GM12878 (cell line): ENCODE results near the gene MRPL36. TPM values are rescaled to one million over a fixed set of nuclear protein-coding genes. Genes with fewer than 3 reads are reported as not detected.

Experiments
- BCL11A ChIP-seq: IDR thresholded peaks from 2 replicates; pipeline ENCODE4 v1.6.1; 2011; ENCODE audit warnings: low read depth, low read length
- EED ChIP-seq: sonication (generic); IDR thresholded peaks from 2 replicates; pipeline ENCODE4 v1.6.1; 2016; ENCODE audit warnings: antibody characterized with exemption, low read depth
- EZH2 ChIP-seq: IDR thresholded peaks from 2 replicates; pipeline ENCODE4 v1.6.1; 2012; ENCODE audit warnings: low read depth, mild to moderate bottlenecking, control low read depth, inconsistent platforms, low read length, borderline replicate concordance; ENCODE audit not compliant: control insufficient read depth
- HCFC1 ChIP-seq: fragments of 150-350 bp; IDR thresholded peaks from 2 replicates; pipeline ENCODE4 v1.6.1; 2014; ENCODE audit warnings: low read length
- IKZF1 ChIP-seq: fragments of 450-650 bp; conservative IDR thresholded peaks from 2 replicates; pipeline ENCODE4 v1.6.1; 2017; ENCODE audit warnings: antibody characterized with exemption, mild to moderate bottlenecking
- KDM1A ChIP-seq: fragments of 200-600 bp; sonication (generic); IDR thresholded peaks from 2 replicates; pipeline ENCODE4 v1.6.1; 2016; ENCODE audit warnings: borderline replicate concordance
- MTA2 ChIP-seq: fragments of 450-650 bp; IDR thresholded peaks from 2 replicates; pipeline ENCODE4 v1.6.1; 2016; ENCODE audit warnings: low read depth, mild to moderate bottlenecking, moderate library complexity
- PRDM15 ChIP-seq: fragments of 450-650 bp; formaldehyde crosslinking; IDR thresholded peaks from 2 replicates; pipeline ENCODE4 v1.4.0; 2020; ENCODE audit warnings: mild to moderate bottlenecking, moderate library complexity
- RB1 ChIP-seq: fragments of 450-650 bp; formaldehyde crosslinking; IDR thresholded peaks from 2 replicates; pipeline ENCODE4 v1.6.1; 2017; ENCODE audit warnings: mild to moderate bottlenecking, borderline replicate concordance
- RELA ChIP-seq: fragments of 450-650 bp; IDR thresholded peaks from 2 replicates; pipeline ENCODE4 v1.8.0; 2014; ENCODE audit warnings: borderline replicate concordance; ENCODE audit not compliant: partially characterized antibody
- SMC3 ChIP-seq: IDR thresholded peaks from 2 replicates; pipeline ENCODE4 v1.6.1; 2011; ENCODE audit warnings: low read length, improper control_type of control experiment, borderline replicate concordance
- SRF ChIP-seq, 2 experiments: IDR thresholded peaks; 2 replicates each; pipeline ENCODE4 v1.6.1; 2011; ENCODE audit warnings: low read depth in 2 of 2, low read length in 2 of 2, mild to moderate bottlenecking in 1 of 2, moderate library complexity in 1 of 2
- STAT3 ChIP-seq: IDR thresholded peaks from 2 replicates; pipeline ENCODE4 v1.6.1; 2011; ENCODE audit warnings: low read depth, low read length, improper control_type of control experiment
- TAF1 ChIP-seq: IDR thresholded peaks from 2 replicates; pipeline ENCODE4 v1.6.1; 2011; ENCODE audit warnings: mild to moderate bottlenecking, low read depth, low read length, borderline replicate concordance
- ZNF24 ChIP-seq: fragments of 450-650 bp; IDR thresholded peaks from 2 replicates; pipeline ENCODE4 v1.6.1; 2017; ENCODE audit warnings: antibody characterized with exemption, mild to moderate bottlenecking
- ZNF274 ChIP-seq: IDR thresholded peaks from one replicate; pipeline ENCODE4 v1.8.0; 2011; ENCODE audit not compliant: insufficient read length, insufficient read depth
- polyA plus RNA-seq, 11 experiments: library from polyadenylated mRNA; depleted of rRNA in 4 of 11; unstranded in 6 of 11; stranded (reverse) in 5 of 11; fragments of >200 nt; fragmentation: Nextera tagmentation in 4 of 11; fragmentation: Illumina TruSeq in 1 of 11; extraction: Ambion mirVana in 4 of 11; extraction: Trizol in 1 of 11; gene quantifications; 1 replicate in 1 of 11; 2 replicates in 10 of 11; pipeline versions ENCODE4 v1.2.1 to v1.2.3, GENCODE V29; 2011 to 2016; ENCODE audit warnings: inconsistent platforms in 2 of 11, missing spikeins in 2 of 11, low read depth in 1 of 11
- total RNA-seq, 4 experiments: library from RNA; depleted of rRNA in 3 of 4; stranded (reverse); fragments of >200 nt in 3 of 4; fragmentation: Illumina TruSeq in 1 of 4; extraction: Trizol in 1 of 4; gene quantifications; 2 replicates each; pipeline versions ENCODE4 v1.2.1 to v1.2.3, GENCODE V29; 2013 to 2021
- TF ChIP-seq, protein P1 (sequence below): IDR thresholded peaks from 2 replicates; pipeline ENCODE4 v1.6.1; 2011; ENCODE audit warnings: low read depth, low read length, improper control_type of control experiment, borderline replicate concordance
- TF ChIP-seq, protein P2 (sequence below): fragments of 450-650 bp; IDR thresholded peaks from 2 replicates; pipeline ENCODE4 v1.6.1; 2016; ENCODE audit warnings: mild to moderate bottlenecking
- TF ChIP-seq, protein P3 (sequence below): IDR thresholded peaks from 2 replicates; pipeline ENCODE4 v1.6.1; 2012; ENCODE audit warnings: mild to moderate bottlenecking, low read depth, low read length

MRPL36 gene
- total and polyA plus RNA-seq, 10 of the 15 experiments (the other 5 are each of a cell fraction or from before 2014, with no cell fraction given) = 89.2 to 559 (median 152) TPM

DNA sequence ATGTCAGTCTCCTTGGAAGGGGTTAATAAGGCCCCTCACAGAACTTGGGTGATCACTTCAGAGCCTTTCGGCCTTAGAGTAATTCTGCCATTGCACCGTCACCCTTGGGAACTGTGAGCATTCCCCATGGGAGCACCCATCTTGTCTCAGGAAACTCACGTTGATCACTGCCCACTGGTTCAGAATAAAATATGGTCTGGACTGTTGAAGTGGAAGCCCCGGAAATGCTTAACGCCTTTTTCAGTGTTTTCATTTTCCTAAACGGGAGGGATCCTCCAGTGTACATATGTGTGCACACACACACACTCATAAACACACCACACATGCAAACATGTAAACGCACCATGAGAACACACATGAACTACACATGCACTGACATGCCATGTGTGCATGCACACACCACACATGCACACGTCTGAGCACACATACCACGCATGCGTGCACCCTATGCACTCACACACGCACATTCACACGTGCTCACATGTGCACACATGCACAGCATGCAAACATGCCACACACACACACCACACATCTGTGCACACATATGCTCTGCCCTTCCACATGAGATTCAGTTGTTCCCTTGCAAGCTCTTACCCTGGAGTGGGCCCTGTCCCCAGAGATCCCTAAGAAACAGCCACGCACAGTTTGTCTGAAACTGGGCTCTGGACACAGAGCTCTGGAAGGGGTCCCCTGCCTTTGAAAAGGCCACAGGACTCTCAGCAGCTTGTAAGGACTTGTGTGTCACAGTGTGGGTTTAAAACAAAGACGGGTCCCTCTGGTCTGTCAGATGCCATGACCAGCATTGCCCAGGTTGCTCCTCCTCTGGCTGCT lies 17.0 kb downstream of the MRPL36 start (continued):
- TF ChIP-seq EZH2 (no peak), KDM1A (no peak), IKZF1 (peak; percentile 17; the same call in 1 of the 2 replicates), ZNF274 (no peak), SRF (IDR thresholded peaks at IDR 0.05; ENCODE audit: low read depth in 2 of 2, low read length in 2 of 2) (no peak), EED (no peak), RB1 (peak; percentile 67; the same call in 1 of the 2 replicates), RELA (no peak), ZNF24 (no peak), BCL11A (no peak), STAT3 (no peak), TAF1 (no peak), SMC3 (no peak), MTA2 (no peak), PRDM15 (no peak), HCFC1 (no peak)
- TF ChIP-seq, protein P1, sequence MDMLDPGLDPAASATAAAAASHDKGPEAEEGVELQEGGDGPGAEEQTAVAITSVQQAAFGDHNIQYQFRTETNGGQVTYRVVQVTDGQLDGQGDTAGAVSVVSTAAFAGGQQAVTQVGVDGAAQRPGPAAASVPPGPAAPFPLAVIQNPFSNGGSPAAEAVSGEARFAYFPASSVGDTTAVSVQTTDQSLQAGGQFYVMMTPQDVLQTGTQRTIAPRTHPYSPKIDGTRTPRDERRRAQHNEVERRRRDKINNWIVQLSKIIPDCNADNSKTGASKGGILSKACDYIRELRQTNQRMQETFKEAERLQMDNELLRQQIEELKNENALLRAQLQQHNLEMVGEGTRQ = no peak
- TF ChIP-seq, protein P2, sequence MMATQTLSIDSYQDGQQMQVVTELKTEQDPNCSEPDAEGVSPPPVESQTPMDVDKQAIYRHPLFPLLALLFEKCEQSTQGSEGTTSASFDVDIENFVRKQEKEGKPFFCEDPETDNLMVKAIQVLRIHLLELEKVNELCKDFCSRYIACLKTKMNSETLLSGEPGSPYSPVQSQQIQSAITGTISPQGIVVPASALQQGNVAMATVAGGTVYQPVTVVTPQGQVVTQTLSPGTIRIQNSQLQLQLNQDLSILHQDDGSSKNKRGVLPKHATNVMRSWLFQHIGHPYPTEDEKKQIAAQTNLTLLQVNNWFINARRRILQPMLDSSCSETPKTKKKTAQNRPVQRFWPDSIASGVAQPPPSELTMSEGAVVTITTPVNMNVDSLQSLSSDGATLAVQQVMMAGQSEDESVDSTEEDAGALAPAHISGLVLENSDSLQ = no peak
- TF ChIP-seq, protein P3, sequence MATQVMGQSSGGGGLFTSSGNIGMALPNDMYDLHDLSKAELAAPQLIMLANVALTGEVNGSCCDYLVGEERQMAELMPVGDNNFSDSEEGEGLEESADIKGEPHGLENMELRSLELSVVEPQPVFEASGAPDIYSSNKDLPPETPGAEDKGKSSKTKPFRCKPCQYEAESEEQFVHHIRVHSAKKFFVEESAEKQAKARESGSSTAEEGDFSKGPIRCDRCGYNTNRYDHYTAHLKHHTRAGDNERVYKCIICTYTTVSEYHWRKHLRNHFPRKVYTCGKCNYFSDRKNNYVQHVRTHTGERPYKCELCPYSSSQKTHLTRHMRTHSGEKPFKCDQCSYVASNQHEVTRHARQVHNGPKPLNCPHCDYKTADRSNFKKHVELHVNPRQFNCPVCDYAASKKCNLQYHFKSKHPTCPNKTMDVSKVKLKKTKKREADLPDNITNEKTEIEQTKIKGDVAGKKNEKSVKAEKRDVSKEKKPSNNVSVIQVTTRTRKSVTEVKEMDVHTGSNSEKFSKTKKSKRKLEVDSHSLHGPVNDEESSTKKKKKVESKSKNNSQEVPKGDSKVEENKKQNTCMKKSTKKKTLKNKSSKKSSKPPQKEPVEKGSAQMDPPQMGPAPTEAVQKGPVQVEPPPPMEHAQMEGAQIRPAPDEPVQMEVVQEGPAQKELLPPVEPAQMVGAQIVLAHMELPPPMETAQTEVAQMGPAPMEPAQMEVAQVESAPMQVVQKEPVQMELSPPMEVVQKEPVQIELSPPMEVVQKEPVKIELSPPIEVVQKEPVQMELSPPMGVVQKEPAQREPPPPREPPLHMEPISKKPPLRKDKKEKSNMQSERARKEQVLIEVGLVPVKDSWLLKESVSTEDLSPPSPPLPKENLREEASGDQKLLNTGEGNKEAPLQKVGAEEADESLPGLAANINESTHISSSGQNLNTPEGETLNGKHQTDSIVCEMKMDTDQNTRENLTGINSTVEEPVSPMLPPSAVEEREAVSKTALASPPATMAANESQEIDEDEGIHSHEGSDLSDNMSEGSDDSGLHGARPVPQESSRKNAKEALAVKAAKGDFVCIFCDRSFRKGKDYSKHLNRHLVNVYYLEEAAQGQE = no peak
